ENCODE measurements around the gene ZNF138. TPM values are rescaled to one million over a fixed set of nuclear protein-coding genes. Genes with fewer than 3 reads are reported as not detected.

The ZNF138 gene
- total and polyA plus RNA-seq, 10 of the 15 experiments (the other 5 are each of a cell fraction or from before 2014, with no cell fraction given), result 5.9 to 14.9 (median 12.4) TPM

DNA sequence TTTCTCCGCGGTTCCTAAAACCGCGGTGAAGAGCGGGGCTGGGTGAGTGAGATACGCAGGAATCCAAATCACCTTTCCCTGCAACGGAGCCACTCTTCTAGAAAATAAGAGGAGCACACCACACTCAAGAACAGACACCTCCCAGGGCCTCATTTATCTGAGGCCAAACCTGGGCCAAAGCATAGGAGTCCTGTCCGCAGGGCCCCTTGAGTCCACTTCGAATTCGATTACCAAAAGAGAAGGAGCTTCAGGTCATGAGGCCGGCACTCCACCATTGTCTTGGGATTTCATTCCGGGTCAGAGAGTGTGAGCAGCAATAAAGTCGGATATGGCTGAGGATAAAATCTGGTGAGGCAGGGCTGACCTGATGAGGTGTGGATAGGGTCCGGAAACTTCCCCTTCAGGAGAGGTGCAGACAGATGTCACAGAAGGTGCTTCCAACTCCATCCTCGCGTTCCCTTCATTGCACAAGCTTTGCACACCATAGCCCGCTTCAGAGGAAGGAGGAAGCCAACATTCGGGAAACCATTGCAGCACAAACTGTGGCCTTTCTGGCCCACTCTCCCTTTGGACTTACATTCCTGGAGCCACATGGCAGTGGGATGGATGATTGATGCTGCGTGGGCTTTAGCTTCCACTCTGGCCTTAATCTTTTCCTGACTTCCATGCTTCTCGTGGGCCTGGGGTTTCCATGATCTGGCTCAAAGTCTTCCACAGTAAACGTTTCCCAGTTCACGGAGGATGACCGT is 81.6 kb downstream of the ZNF138 start (continued):
- TF ChIP-seq ZNF24 (IDR thresholded peaks at IDR 0.05) (no peak), POU2F2 (IDR thresholded peaks at IDR 0.05; ENCODE audit: borderline replicate concordance, low read depth, low read length) (no peak), RAD51 (IDR thresholded peaks at IDR 0.05) (no peak)

GRCh38 chr7:64876792-64877713 is 82.8 kb downstream of the ZNF138 start:
- Histone ChIP-seq H3K36me3 (ENCODE audit: control insufficient read depth in 2 of 2, insufficient read depth in 2 of 2, low read length in 1 of 2) (no peaks in the 10 kb centered on the region), H3K27me3 (replicated peaks in 1 of 2; ENCODE audit: control insufficient read depth in 2 of 2, insufficient read depth in 2 of 2, low read length in 1 of 2) (no peaks in the 10 kb centered on the region), H3K4me2 (ENCODE audit: control insufficient read depth, insufficient read depth) (no peak overlapping the region), H4K20me1 (ENCODE audit: control insufficient read depth, insufficient read depth) (no peaks in the 10 kb centered on the region), H2AFZ (ENCODE audit: control insufficient read depth, low read depth, low read length) (no peak overlapping the region), H3K79me2 (ENCODE audit: control insufficient read depth, insufficient read depth, low read length) (no peaks in the 10 kb centered on the region), H3K4me1 (ENCODE audit: control insufficient read depth, insufficient read depth, low read length) (no peaks in the 10 kb centered on the region), H3K9ac (ENCODE audit: control insufficient read depth, insufficient read depth, low read length) (no peak overlapping the region), H3K4me3 (no peak overlapping the region), H3K27ac (ENCODE audit: control insufficient read depth, insufficient read depth) (no peak overlapping the region), H3K9me3 (replicated peaks; ENCODE audit: control insufficient read depth, insufficient read depth, low read length) (peaks cover 6% of the 10 kb centered on the region; the same call in 2 of the 3 replicates)
- in situ Hi-C loops (cut with MboI), result no loop called here
- DNase-seq (ENCODE audit: low read depth, low spot score) (no peak), FAIRE-seq (no peak), ATAC-seq (no peak)
- TF ChIP-seq JUND (IDR thresholded peaks at IDR 0.05; ENCODE audit: low read depth, low read length) (no peak), PAX8 (IDR thresholded peaks at IDR 0.05) (no peak), ZNF274 (IDR thresholded peaks at IDR 0.05; ENCODE audit: insufficient read depth, insufficient read length) (no peak), CBX5 (IDR thresholded peaks at IDR 0.05; ENCODE audit: low read depth) (no peak), TCF12 (IDR thresholded peaks at IDR 0.05; ENCODE audit: low read depth, low read length) (no peak), ETV6 (conservative IDR thresholded peaks at IDR 0.05 in 1 of 2, IDR thresholded peaks at IDR 0.05 in 1 of 2; ENCODE audit: borderline replicate concordance in 1 of 2, low read depth in 1 of 2) (no peak), SMAD1 (IDR thresholded peaks at IDR 0.05; ENCODE audit: low read depth, partially characterized antibody) (no peak), SP1 (IDR thresholded peaks at IDR 0.05; ENCODE audit: low read depth, low read length) (no peak), NR2C2 (IDR thresholded peaks at IDR 0.05; ENCODE audit: borderline replicate concordance, control insufficient read depth, insufficient read length, low read depth) (no peak), POLR2AphosphoS2 (IDR thresholded peaks at IDR 0.05; ENCODE audit: low read depth, low read length) (no peak), SMC3 (IDR thresholded peaks at IDR 0.05; ENCODE audit: borderline replicate concordance, low read length) (no peak), ZBTB40 (IDR thresholded peaks at IDR 0.05; ENCODE audit: borderline replicate concordance) (no peak)
- BruUV-seq (replicated peaks), result no TSS peak
- SMC1A ChIA-PET (ENCODE audit: uncharacterized antibody, unreplicated experiment), result no interaction called here
- intact Hi-C loops (cut with micrococcal nuclease; ENCODE audit: unreplicated experiment), result no loop called here
- CTCF ChIA-PET, result no interaction called here
- 21% methylated on average over 39 of the region's 39 CpGs for WGBS (ENCODE audit: insufficient coverage, insufficient replicate concordance, low lambda C conversion rate, missing lambda C conversion rate)
- POLR2A ChIA-PET, result no interaction called here
- RAD21 ChIA-PET (ENCODE audit: unreplicated experiment), result no interaction called here
